Measurements from ENCODE around the gene ARHGAP26. TPM values are rescaled to one million over a fixed set of nuclear protein-coding genes. Genes with fewer than 3 reads are reported as not detected.

The ARHGAP26 gene
- polyA plus RNA-seq, 3 donors, result 26.5 to 56.8 (median 28.7) TPM

GRCh38 chr5:142897328-142897727 is 127.2 kb downstream of the ARHGAP26 start:
- Histone ChIP-seq H3K36me3 (replicated peaks in 1 of 2; ENCODE audit: control insufficient read depth in 1 of 2, insufficient read depth in 2 of 2, low read length in 2 of 2) (peaks cover 72 to 93% of the 10 kb centered on the region in 2 donors), H3K4me3 (replicated peaks in 1 of 3; ENCODE audit: low read depth in 2 of 3, low read length in 3 of 3) (no peak overlapping the region), H3K4me1 (ENCODE audit: control insufficient read depth in 1 of 2, insufficient read depth in 2 of 2, low read length in 2 of 2) (peaks cover 5 to 16% of the 10 kb centered on the region in 2 donors), H3K79me2 (ENCODE audit: insufficient read depth, low read length) (peaks cover 3% of the 10 kb centered on the region), H2AFZ (ENCODE audit: insufficient read depth, low read depth, low read length, poor library complexity, severe bottlenecking) (no peak overlapping the region), H3K4me2 (replicated peaks; ENCODE audit: extremely low read depth, low read length, poor library complexity, severe bottlenecking) (no peak overlapping the region), H3K27ac (ENCODE audit: low read depth in 1 of 2, low read length in 2 of 2) (no peak overlapping the region), H3K9ac (ENCODE audit: insufficient read depth, low read length, poor library complexity, severe bottlenecking) (no peak overlapping the region), H3K27me3 (ENCODE audit: control insufficient read depth in 2 of 2, insufficient read depth in 2 of 2, low read length in 2 of 2) (no peaks in the 10 kb centered on the region), H4K20me1 (ENCODE audit: insufficient read depth, low read length) (peaks cover 99% of the 10 kb centered on the region), H3K9me3 (replicated peaks in 1 of 2; ENCODE audit: control insufficient read depth in 1 of 2, insufficient read depth in 1 of 2, low read length in 2 of 2) (no peaks in the 10 kb centered on the region)
- H3K4me3 Mint-ChIP-seq, result no peak overlapping the region
- peaks cover 0 to 1% (median 0%) of the 10 kb centered on the region in 3 donors for H3K27me3 Mint-ChIP-seq (ENCODE audit: low read depth in 3 of 3)
- intact Hi-C loops (cut with micrococcal nuclease), result no loop called here
- no peak for TF ChIP-seq CTCF (IDR thresholded peaks at IDR 0.05)
- H3K36me3 Mint-ChIP-seq, result peaks cover 77 to 82% of the 10 kb centered on the region in 2 donors
- peaks cover 0 to 1% (median 0%) of the 10 kb centered on the region in 7 donors for H3K9me3 Mint-ChIP-seq
- H3K27ac Mint-ChIP-seq, result no peak overlapping the region
- peaks cover 16% of the 10 kb centered on the region for H3K4me1 Mint-ChIP-seq
- no CpG with 5 or more reads among the region's 4 CpGs for WGBS (ENCODE audit: insufficient coverage)
- no peak for DNase-seq

GRCh38 chr5:142900927-142901326 is 130.8 kb downstream of the ARHGAP26 start:
- H3K4me3 Mint-ChIP-seq, result no peak overlapping the region
- peak overlapping the region in 4 of 7 donors; percentile 43 to 80 (median 72) for H3K27ac Mint-ChIP-seq
- TF ChIP-seq CTCF (IDR thresholded peaks at IDR 0.05), result no peak

More at GRCh38 chr5:142900927-142901326, 130.8 kb downstream of the ARHGAP26 start:
- H3K4me2 ChIP-seq (replicated peaks; ENCODE audit: extremely low read depth, low read length, poor library complexity, severe bottlenecking), result no peak overlapping the region
- Mint-ChIP-seq H3K36me3 (peaks cover 83 to 87% of the 10 kb centered on the region in 2 donors), H3K4me1 (peaks cover 25% of the 10 kb centered on the region), H3K9me3 (peaks cover 0 to 1% (median 0%) of the 10 kb centered on the region in 7 donors), H3K27me3 (ENCODE audit: low read depth in 3 of 3) (no peaks in the 10 kb centered on the region)
- H3K9me3 ChIP-seq (replicated peaks in 1 of 2; ENCODE audit: control insufficient read depth in 1 of 2, insufficient read depth in 1 of 2, low read length in 2 of 2), result no peaks in the 10 kb centered on the region
- H3K79me2 ChIP-seq (ENCODE audit: insufficient read depth, low read length), result no peaks in the 10 kb centered on the region
- H3K9ac ChIP-seq (ENCODE audit: insufficient read depth, low read length, poor library complexity, severe bottlenecking), result no peak overlapping the region
- H3K27me3 ChIP-seq (ENCODE audit: control insufficient read depth in 2 of 2, insufficient read depth in 2 of 2, low read length in 2 of 2), result no peaks in the 10 kb centered on the region
- peaks cover 93 to 97% of the 10 kb centered on the region in 2 donors for H3K36me3 ChIP-seq (replicated peaks in 1 of 2; ENCODE audit: control insufficient read depth in 1 of 2, insufficient read depth in 2 of 2, low read length in 2 of 2)
- peaks cover 100% of the 10 kb centered on the region for H4K20me1 ChIP-seq (ENCODE audit: insufficient read depth, low read length)
- no peak overlapping the region for H3K4me3 ChIP-seq (replicated peaks in 1 of 3; ENCODE audit: low read depth in 2 of 3, low read length in 3 of 3)
- 97% methylated on average over 3 of the region's 5 CpGs for WGBS (ENCODE audit: insufficient coverage)
- peak overlapping the region in 1 of 2 donors; percentile 58 for H3K27ac ChIP-seq (ENCODE audit: low read depth in 1 of 2, low read length in 2 of 2)
- intact Hi-C loops (cut with micrococcal nuclease), result no loop called here
- H3K4me1 ChIP-seq (ENCODE audit: control insufficient read depth in 1 of 2, insufficient read depth in 2 of 2, low read length in 2 of 2), result peaks cover 12 to 23% of the 10 kb centered on the region in 2 donors
- DNase-seq, result no peak
- H2AFZ ChIP-seq (ENCODE audit: insufficient read depth, low read depth, low read length, poor library complexity, severe bottlenecking), result no peak overlapping the region
